GM19397 (cell line): ENCODE results near the gene CASP6.
A peak's percentile ranks its signal among the peaks of the same experiment; 100 is the strongest.

Source experiments
- ATAC-seq: cut with Tn5 transposase; IDR thresholded peaks from one replicate; pipeline ENCODE4 v1.9.1; 2021; ENCODE audit warnings: mild to moderate bottlenecking, moderate library complexity; ENCODE audit not compliant: unreplicated experiment

Gene CASP6

GRCh38 chr4:109673303-109673702 lies 29.9 kb downstream of the CASP6 start:
- no peak for ATAC-seq

- ATAC-seq: no peak
Measured at GRCh38 chr4:109672169-109672930, 30.9 kb downstream of the CASP6 start.

- ATAC-seq: no peak
Measured at GRCh38 chr4:109671350-109671749, 31.9 kb downstream of the CASP6 start.

- ATAC-seq: no peak
Measured at GRCh38 chr4:109665783-109666485, 37.3 kb downstream of the CASP6 start.

- ATAC-seq: no peak
Measured at GRCh38 chr4:109662771-109663170, 40.5 kb downstream of the CASP6 start.

GRCh38 chr4:109662116-109662515 lies 41.1 kb downstream of the CASP6 start:
- no peak for ATAC-seq

GRCh38 chr4:109658871-109659410 lies 44.3 kb downstream of the CASP6 start:
- no peak for ATAC-seq

- no peak for ATAC-seq
Measured at GRCh38 chr4:109657854-109658418, 45.3 kb downstream of the CASP6 start.

GRCh38 chr4:109655396-109655795 lies 47.8 kb downstream of the CASP6 start:
- no peak for ATAC-seq

GRCh38 chr4:109649872-109650271 lies 53.4 kb downstream of the CASP6 start:
- ATAC-seq: peak; percentile 68

GRCh38 chr4:109648997-109649575 lies 54.2 kb downstream of the CASP6 start:
- ATAC-seq: no peak

GRCh38 chr4:109648266-109648996 lies 54.8 kb downstream of the CASP6 start:
- ATAC-seq: no peak

GRCh38 chr4:109645874-109646710 lies 57.2 kb downstream of the CASP6 start:
- no peak for ATAC-seq

GRCh38 chr4:109640644-109641043 lies 62.6 kb downstream of the CASP6 start:
- ATAC-seq: no peak
